ENCODE results near the gene SYNGR4. TPM values are rescaled to one million over a fixed set of nuclear protein-coding genes. Genes with fewer than 3 reads are reported as not detected.

Gene SYNGR4
- total RNA-seq, 1 experiment from 2014 or later = not detected

DNA sequence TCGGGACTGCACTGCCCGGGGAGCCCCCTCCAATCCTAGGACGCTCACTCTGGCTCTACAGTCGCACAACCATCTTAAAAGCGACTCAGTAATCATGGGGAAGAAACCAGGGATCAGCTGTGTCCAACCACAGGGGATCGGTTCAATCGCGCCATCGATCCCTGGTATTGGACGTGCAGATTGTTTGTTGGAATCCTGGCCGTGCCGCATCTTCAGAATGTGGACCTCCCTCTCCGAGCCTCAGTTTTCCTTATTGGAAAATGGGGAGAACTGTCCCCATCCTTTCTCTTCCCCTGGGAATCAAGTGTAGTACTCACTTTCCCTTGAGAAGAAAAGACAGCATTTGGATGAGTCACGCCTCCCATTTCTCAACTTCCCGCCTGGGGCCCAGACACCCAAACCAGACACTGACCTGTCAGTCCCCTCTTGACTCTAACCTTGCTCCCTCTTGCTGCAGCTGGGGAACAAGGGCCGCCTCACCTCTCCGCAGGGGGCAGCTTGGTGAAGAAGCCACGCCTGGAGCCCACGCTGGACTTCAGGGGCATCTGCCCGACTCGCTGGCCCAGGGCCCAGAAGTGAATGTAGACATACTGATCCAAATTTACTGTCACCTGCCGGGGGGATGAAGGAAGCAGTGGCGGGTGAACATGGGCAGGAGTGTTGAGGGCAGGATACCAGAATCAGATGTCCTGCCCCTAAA, 21.2 kb upstream of the SYNGR4 start:
- TF ChIP-seq, protein P1, sequence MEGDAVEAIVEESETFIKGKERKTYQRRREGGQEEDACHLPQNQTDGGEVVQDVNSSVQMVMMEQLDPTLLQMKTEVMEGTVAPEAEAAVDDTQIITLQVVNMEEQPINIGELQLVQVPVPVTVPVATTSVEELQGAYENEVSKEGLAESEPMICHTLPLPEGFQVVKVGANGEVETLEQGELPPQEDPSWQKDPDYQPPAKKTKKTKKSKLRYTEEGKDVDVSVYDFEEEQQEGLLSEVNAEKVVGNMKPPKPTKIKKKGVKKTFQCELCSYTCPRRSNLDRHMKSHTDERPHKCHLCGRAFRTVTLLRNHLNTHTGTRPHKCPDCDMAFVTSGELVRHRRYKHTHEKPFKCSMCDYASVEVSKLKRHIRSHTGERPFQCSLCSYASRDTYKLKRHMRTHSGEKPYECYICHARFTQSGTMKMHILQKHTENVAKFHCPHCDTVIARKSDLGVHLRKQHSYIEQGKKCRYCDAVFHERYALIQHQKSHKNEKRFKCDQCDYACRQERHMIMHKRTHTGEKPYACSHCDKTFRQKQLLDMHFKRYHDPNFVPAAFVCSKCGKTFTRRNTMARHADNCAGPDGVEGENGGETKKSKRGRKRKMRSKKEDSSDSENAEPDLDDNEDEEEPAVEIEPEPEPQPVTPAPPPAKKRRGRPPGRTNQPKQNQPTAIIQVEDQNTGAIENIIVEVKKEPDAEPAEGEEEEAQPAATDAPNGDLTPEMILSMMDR (conservative IDR thresholded peaks at IDR 0.05; ENCODE audit: low read depth, low read length) = no peak
- TF ChIP-seq EZH2 (IDR thresholded peaks at IDR 0.05; ENCODE audit: borderline replicate concordance, low read depth, low read length, poor library complexity, severe bottlenecking) = no peak
- H3K27ac ChIP-seq (ENCODE audit: low read depth, low read length, poor library complexity, severe bottlenecking) = no peak overlapping the region
- no peaks in the 10 kb centered on the region for H3K27me3 ChIP-seq (replicated peaks; ENCODE audit: insufficient read depth, low read depth, low read length, poor library complexity)
- no peak overlapping the region for H3K4me3 ChIP-seq (ENCODE audit: low read depth, low read length, poor library complexity, severe bottlenecking)
- H3K36me3 ChIP-seq (ENCODE audit: insufficient read depth, low read length, poor library complexity, severe bottlenecking) = no peaks in the 10 kb centered on the region
- DNase-seq (ENCODE audit: low spot score) = peak; percentile 47
- no peaks in the 10 kb centered on the region for H3K9me3 ChIP-seq (ENCODE audit: low read depth, low read length, poor library complexity, severe bottlenecking)
- BruUV-seq (replicated peaks) = no TSS peak
- ChIA-PET CTCF (no interaction called here), POLR2A (ENCODE audit: low non-redundant PET) (no interaction called here)
- intact Hi-C loops (cut with micrococcal nuclease; ENCODE audit: unreplicated experiment) = no loop called here
- H3K4me1 ChIP-seq (ENCODE audit: insufficient read depth, low read length, poor library complexity, severe bottlenecking) = no peaks in the 10 kb centered on the region

DNA sequence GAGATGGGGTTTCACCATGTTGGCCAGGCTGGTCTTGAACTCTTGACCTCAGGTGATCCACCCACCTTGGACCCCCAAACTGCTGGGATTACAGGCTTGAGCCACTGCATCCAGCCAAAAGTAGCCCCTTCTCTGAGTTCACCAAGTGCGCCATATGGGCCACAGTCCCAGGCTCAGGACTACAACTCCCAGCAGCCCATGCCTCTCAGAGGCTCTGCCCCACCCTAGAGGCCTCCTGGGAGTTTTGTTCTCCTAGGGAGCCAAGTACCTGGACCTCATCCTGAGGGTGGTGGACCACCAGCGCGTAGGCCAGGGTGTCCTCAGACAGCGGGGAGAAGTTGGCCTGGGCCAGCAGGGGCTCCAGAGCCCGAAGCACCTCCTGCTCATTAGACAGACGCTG, 19.3 kb upstream of the SYNGR4 start:
- Histone ChIP-seq H3K4me1 (ENCODE audit: insufficient read depth, low read length, poor library complexity, severe bottlenecking) (no peaks in the 10 kb centered on the region), H3K36me3 (ENCODE audit: insufficient read depth, low read length, poor library complexity, severe bottlenecking) (no peaks in the 10 kb centered on the region), H3K27ac (ENCODE audit: low read depth, low read length, poor library complexity, severe bottlenecking) (no peak overlapping the region), H3K4me3 (ENCODE audit: low read depth, low read length, poor library complexity, severe bottlenecking) (no peak overlapping the region), H3K9me3 (ENCODE audit: low read depth, low read length, poor library complexity, severe bottlenecking) (no peaks in the 10 kb centered on the region), H3K27me3 (replicated peaks; ENCODE audit: insufficient read depth, low read depth, low read length, poor library complexity) (no peaks in the 10 kb centered on the region)
- DNase-seq (ENCODE audit: low spot score) = peak; percentile 44
- POLR2A ChIA-PET (ENCODE audit: low non-redundant PET) = interaction anchor here (0.7 kb wide), 1 partner anchor 47 kb away, joined by 3 read pairs; no protein-coding TSS in a partner anchor
- CTCF ChIA-PET = no interaction called here
- intact Hi-C loops (cut with micrococcal nuclease; ENCODE audit: unreplicated experiment) = no loop called here
- no peak for TF ChIP-seq EZH2 (IDR thresholded peaks at IDR 0.05; ENCODE audit: borderline replicate concordance, low read depth, low read length, poor library complexity, severe bottlenecking)
- TF ChIP-seq, protein P1 (conservative IDR thresholded peaks at IDR 0.05; ENCODE audit: low read depth, low read length) = no peak
- BruUV-seq (replicated peaks) = no TSS peak

DNA sequence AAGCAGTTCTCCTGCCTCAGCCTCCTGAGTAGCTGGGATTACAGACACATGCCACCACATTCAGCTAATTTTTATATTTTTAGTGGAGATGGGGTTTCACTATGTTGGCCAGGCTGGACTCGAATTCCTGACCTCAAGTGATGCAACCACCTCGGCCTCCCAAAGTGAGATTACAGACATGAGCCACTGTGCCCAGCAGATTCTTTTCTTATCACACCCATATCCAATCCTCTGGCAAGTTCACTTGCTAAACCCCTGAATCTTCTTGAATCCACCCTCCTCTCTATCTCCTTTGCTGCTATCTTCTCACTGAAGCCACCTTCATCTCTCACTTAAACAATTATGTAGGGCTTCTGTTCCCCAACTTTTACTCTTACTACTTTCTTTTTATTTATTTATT, 18.0 kb upstream of the SYNGR4 start:
- intact Hi-C loops (cut with micrococcal nuclease; ENCODE audit: unreplicated experiment) = no loop called here
- TF ChIP-seq EZH2 (IDR thresholded peaks at IDR 0.05; ENCODE audit: borderline replicate concordance, low read depth, low read length, poor library complexity, severe bottlenecking) = no peak
- TF ChIP-seq, protein P1 (conservative IDR thresholded peaks at IDR 0.05; ENCODE audit: low read depth, low read length) = no peak
- POLR2A ChIA-PET (ENCODE audit: low non-redundant PET) = no interaction called here
- H3K36me3 ChIP-seq (ENCODE audit: insufficient read depth, low read length, poor library complexity, severe bottlenecking) = no peaks in the 10 kb centered on the region
- no peaks in the 10 kb centered on the region for H3K27me3 ChIP-seq (replicated peaks; ENCODE audit: insufficient read depth, low read depth, low read length, poor library complexity)
- no peak overlapping the region for H3K4me3 ChIP-seq (ENCODE audit: low read depth, low read length, poor library complexity, severe bottlenecking)
- BruUV-seq (replicated peaks) = no TSS peak
- DNase-seq (ENCODE audit: low spot score) = no peak
- H3K27ac ChIP-seq (ENCODE audit: low read depth, low read length, poor library complexity, severe bottlenecking) = no peak overlapping the region
- H3K9me3 ChIP-seq (ENCODE audit: low read depth, low read length, poor library complexity, severe bottlenecking) = no peaks in the 10 kb centered on the region
- CTCF ChIA-PET = no interaction called here
- no peaks in the 10 kb centered on the region for H3K4me1 ChIP-seq (ENCODE audit: insufficient read depth, low read length, poor library complexity, severe bottlenecking)
